CD4-positive, alpha-beta T cell treated with Interleukin-1 beta for 1 hour (primary cell): Measurements from ENCODE around the gene PKHD1.
A peak's percentile ranks its signal among the peaks of the same experiment; 100 is the strongest.

ENCODE experiments used
- DNase-seq, 2 donors: peaks; one replicate each; pipeline ENCODE4 v3.0.0-alpha.2; 2020 to 2022

Gene PKHD1

DNA sequence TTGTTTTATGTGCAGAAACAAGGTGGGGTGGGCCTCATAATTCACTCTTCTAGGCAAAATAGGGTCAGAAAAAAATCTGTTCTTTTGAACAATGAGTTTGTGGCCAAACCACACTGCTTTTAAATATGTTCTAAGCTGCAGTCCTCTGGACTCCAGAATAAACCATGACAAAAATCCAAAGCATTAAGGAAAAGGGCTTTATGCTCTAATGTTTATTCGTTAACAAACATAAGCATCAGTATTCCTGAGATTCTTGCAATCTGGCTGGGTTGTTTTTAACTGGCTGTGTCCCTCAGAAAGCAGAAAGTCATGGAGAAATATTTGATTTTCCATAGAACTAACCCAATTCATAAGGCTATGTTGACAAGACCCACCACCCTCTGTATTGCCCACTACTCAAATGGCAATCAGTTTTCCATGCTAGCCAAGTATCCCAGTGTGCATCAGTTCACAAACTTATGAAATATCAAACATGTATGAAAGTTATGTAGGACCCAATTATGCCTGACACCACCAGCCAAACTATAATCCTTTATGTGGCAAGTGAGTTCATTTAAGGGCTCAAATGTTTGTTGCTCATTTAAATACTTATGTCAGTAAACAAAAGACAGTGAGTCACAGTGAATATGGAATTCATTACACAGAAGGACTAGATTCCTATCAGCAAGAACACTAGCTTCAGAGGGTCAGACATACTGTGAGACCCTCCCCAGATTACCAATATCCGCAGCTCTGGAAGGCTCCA, 45.1 kb downstream of the PKHD1 start:
- DNase-seq = no peak

DNA sequence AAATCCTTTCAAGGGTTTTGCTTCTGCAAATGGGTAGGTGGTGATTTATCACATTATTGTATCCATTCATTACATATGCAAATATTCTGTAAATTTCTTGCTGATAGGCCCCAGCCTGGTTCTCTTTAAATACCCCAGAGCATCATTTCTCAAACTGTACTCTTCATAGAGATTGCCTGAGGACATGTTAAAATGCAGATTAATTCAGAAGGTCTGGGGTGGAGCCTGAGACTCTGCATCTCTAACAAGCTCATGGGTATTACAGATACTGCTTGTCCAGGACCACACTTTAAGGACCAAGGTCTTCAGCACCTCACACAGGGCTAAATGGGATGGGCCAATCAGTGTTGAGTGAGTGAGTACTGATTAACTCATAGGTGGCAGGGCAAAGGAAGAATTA, 46.3 kb downstream of the PKHD1 start:
- DNase-seq = no peak

DNA sequence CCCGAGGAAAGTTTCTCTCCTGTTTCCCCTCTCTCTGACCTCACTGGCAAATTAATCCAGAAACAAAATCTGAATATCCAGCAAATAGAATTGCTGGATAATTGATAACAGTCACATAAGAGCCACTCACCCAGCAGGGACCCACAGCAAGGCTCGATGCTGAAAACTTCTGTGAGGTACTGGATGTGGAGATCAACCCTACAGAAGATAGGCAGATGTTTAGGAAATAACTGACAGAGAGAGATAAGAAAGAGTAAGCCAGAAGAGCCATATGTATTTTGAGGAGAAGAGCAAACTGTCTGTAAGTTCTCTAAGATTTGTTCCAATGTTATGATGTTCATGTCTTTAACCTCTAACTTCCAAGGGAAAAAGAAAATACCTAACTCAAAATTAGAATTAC, 59.7 kb downstream of the PKHD1 start:
- DNase-seq = no peak

DNA sequence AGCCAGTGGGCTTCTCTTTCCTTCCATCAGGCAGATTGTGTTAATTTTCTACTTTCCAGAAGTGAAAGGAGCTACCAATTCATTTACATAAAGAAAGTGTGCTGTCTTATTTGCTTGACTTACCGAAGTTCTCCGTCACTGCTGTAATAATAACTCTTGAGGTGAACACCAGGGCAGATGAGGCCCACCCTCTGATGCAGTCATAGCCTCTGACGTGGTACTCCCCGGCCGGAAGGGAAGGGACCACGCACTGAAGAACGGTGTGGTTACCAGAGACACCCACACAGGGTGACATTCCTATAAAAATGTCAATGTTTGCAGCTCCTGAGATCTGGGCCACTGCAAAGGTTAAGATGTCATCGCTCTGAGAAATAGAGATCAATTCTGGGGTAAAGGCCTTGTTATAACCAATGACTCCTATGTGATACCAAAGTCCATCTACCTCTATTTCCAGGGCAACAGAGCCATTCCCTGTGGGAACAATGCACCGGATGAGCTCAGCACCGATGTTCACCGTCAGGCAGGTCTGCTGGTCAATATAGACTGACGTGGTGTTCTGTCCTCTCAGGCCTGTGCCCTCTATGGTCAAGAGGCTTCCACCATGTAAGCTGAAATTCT, 62.9 kb downstream of the PKHD1 start:
- no peak for DNase-seq

DNA sequence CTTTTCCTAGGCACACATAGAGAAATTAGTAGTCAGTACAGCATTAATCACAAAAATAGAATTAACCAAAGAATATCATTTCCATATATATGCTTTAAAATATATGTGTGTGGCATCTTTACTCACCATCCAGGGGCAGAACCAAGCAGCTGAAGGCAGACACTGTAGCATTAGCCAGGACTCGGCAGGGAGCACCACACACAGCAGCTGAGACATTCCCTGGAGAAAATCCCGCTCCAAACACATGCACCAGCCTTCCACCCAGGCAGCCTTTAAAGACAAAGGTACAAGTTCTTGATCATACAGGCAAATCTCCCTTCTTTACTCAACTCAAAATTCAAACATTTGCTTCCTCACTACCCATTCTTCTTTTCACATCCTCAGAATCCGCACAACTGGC, 64.7 kb downstream of the PKHD1 start:
- no peak for DNase-seq

DNA sequence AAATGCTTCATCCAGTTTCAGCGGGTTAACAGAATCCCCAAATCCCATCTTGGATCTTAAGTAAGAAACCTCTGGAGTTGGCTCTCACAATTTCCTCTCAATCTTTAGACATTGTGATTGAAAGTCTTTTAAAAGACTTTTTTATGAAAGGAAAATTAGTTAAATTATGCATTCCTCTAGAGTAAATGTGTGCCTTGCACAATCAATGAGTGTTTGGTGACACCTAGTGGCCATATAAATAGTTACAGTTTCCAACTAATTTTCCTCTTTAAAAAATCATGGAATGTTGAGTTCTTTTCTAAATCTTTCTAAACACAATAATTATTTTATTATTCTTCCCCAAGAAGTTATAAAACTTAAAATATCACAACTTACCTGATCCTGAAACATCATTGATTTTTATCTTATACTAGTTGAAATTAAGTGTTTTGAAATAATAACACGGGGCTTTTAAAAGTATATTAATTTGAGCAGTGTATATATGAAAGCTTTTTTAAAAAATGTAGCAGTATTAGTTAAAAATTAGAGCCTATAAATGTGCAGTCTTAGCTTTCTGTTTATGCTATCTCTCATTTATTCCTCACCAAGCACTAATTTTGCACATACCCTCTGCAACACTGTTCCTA, 66.4 kb downstream of the PKHD1 start:
- peak in 1 of 2 donors; percentile 11 for DNase-seq

DNA sequence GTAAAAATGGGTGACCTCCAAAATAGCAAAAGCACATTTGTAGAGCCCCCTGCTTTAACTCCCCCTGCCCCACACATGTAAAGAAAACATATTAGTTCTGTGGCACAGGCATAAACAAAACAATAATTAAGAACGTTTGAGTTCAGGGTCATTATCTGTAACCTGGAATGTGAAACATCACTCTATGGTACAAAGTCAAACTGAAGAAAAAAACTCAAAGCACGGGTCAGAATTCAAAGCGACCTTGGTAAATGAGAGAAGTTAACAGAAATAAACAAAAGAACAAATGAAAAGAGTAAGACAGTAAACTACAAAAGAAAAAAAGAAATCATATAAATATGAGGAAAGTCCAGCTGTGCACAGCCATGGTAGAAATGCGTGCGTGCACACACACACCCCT, 67.5 kb downstream of the PKHD1 start:
- no peak for DNase-seq

DNA sequence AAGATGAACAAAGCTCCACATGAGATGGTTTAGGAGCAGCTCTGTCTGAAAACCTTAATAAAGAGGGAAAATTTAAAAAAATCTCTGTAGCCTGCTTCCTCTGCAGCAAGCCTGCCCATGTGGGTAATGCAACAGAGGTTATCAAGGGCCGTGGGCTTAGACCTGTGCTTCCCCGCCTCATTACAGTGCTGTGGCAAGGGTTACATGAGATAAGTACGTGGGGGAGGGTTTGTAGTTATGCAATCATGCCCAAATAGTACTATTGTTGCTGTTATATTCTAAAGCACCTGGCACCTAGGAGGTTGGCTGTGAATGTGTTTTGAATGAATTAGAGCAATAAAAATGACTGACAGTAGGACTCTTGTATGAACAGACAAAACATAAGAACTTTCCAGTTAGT, 68.3 kb downstream of the PKHD1 start:
- no peak for DNase-seq

DNA sequence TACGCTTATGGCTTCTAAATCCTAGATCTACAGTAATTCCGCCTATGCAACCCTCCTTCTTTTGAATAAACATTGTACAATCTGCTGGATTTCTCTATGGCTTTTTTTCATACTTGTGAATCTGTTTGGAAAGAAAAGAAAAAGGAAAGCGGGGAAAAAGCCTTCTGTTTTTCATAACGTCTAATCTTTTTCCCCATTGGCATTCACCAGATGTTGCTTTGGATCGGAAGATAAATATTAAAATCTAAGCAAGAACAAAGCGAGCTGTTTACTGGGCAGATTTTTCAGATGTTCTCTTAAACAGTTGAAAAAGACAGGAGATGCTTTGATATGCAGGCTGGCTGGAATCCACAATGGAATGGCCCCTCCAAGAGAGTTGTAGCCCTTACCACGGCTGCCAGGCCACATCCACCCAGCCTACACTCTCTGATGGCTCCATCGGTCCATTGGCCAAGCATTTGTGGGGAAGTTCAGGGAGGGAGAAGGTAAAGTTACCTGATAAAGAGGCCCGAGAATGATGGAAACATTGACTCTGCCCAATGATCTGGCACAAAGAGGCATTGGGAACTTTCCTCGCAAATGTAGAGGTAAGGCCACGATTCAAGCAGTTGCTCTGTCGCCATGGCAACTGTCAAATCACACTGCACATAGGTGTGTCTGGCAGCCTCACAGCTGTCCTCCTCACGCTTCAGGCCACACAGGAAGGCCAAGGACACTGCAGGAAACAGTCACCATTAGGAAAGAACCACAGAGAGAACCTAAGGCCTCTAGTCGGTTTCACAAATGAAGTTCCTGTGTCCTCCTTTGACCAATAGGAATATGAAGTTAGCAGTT, 70.3 kb downstream of the PKHD1 start:
- DNase-seq = no peak

DNA sequence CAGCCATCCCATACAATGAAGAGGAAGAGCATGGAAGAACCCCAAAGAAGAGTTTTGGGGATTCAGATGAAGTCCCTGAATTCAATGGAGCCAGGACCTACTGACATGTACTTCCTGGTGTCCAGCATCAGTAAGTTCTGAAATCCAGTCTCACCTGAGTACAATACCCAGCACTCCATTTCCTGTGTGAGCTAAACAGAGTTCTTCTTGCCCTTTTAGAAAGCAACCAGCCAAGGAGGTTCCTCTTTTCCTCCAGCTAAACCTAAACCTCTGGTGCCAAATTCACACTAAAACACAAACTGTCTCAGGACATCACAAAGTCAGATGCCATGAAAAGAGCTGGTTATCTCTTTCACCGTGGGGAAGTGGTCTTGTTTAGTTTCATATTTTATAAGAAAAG, 71.5 kb downstream of the PKHD1 start:
- no peak for DNase-seq

DNA sequence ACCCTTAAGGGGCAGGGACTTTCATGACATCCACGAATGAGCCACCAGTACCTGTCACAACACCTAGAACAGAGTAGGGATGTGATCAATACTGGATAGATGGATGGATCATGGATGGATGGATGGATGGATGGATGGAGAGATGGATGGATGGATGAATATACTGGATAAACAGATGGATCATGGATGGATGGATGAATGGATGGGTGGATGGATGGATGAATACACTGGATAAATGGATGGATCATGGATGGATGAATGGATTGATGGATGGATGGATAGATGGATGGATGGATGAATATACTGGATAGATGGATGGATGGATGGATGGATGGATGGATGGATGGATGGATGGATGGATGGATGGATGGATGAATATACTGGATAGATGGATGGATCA, 73.0 kb downstream of the PKHD1 start:
- DNase-seq = no peak

DNA sequence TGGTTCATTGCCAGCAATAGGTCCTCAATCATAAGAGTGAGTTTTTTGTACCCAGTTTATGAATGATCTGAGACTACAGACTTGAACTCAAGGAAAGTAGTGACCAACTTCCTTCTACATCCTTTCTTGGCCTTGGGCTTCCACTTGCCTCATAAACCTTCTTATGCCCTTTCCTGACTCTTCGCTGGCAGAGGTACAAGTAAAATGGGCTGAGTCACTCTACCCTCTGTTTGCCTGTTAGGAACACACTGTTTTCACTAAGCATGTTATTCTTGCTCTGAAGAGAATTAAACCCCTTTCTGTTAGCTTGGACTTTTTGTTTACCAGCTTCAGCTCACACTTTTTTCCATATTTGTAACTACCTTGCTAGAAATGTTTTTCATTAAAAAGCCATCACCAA, 74.4 kb downstream of the PKHD1 start:
- DNase-seq = no peak

DNA sequence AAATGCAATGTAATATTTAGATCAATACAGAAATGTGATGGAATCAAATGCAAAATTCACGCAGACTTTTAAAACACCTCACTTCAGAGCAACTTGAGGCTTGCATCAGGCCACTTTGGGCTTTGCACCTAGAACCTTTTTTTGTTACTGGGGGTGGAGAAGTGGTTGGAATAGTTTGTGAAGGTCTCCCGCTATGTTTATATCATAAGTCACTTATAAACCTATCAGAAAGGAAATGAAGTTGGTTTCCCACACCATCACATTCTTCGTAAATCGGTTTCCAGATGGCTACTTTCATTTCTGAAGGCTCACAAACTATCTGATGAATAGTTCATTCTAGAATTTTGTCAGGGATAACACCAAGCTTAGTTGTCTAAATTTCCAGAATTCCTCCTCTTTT, 74.8 kb downstream of the PKHD1 start:
- no peak for DNase-seq

DNA sequence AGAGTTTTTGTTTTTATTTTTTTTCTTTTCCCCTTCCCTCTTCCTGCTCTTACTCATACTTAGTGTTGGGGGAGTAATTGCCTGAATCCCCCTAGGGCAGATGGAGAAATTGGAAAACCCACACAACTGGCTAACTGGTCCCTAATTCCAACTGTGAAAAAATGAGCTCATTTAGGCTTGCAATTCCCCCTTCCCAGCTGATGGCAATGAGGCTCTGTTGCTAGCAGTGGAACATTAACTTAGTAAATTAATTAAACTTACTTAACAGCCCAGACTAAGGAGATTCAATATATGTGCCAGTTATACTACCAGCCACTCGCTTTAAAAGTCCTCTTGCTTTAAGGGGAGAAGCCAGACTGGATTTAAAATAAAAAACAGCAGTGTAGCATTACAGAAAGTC, 76.6 kb downstream of the PKHD1 start:
- DNase-seq = no peak

DNA sequence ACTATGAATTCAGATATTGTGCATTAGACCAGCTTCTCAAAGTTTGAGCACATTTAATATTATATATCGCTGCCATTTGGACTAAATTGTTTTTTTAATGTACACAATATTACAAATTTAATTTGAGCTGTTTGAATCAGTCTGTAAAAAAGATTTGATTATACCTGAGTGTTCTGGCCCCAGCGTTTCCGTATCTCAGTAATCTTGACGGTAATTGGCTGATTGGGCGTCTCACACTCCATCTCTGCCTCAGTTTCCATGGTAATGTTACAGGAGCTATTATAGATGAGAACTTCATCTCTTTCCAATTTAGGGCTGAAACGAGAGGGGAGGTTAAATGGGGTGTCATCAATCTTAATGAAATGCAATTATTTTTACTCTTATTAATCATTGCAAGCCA, 77.3 kb downstream of the PKHD1 start:
- no peak for DNase-seq

DNA sequence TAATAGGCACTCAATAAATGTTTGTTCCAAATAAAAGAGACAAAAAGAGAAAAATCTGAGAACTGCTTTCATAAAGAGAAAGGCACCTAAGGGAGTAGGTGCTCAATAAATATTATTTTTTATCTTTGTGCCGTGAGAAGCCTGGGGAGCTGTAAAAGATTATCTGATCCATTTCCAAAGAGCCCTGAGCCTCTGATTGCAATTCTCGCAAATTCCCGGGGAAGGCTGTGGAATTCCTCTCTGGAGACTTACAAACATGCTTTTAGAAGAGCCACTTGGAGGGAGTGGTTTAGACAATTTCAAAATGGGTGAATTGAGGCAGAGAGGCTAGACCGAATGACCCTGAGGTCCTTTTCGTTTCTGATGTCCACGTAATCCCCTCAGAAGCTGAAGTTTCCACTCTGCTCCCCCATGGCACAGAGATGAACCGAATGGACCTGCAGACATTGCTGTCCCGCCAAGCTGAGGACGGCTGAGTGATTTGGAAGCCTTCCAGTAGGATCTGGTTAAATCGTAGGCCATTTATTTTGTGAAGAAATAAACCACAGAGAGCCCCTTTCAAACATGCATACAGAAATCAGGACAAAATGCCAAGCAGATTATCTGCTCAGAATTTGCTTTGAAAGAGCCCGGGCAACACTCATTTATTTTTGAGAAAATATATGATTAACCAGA, 77.8 kb downstream of the PKHD1 start:
- no peak for DNase-seq

DNA sequence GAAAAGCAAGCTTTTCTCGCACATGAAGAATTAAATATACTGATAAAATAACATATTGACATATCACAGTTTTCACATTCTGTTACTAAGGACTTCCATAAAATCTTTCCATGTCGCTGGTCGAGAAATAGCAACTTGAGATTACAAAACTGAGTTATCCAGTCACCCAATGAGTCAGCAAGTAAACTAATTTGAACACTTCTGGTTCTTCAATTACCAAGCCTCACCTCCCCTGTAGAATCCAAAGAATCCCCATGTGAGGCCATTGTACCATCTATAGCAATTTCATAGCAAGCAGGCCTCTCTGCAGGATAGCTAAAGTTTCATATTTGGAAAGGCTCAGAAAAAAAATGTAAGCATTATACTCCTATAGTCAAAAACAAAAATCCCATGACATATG, 87.3 kb downstream of the PKHD1 start:
- DNase-seq = no peak

DNA sequence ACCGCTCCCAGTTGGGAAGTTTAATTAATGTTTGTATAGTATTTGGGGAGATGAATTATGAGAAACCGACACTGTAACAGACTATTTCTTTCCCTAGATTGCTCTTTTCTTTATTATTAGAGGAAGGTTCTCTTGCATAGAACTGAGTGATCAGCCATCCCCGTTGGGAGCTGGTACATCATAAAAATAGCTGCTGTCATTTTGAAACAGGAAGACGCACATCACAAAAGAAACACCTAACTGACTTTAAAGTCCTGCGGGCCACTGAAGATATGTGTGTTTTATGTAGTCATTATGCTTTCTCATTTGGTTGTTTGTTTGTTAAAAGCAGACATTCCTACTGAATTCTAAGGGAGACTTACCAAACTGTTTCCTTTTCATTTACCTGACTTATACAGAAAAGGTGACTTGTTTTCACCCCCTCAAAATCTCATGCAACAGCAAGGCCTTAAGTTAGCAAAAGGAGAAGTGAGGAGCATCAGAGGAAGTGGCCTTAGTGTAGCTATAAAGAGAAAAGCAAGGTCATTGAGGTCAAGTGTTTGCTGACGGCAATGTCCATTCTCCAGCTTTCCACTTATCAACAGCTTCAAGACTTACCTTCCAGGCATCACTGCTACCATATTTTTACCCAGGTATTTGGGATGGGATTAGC, 91.0 kb downstream of the PKHD1 start:
- no peak for DNase-seq

DNA sequence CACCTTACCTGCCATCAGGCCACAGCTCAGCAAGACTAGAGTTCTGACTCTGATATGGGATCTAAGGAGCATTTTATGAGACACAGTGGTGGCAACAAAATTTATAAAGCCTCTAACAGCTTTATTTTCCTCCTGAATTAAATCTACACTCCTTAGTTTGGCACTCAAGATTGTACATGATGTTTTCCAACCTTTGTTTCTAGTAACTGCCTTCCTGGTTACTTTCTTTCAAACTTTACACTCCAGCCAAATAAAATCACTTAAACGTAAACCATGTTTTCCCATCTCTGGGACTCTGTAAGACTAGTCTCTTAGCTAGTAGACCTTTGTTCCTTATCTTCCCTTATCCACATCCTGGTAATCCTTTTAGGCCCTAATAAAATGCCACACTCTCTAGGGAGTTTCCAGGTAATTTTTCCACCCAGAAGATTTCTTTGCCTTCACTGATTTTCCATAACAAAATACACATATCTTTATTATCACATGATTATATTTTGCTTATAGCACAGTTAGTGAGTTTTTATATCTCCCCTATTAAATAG, 92.1 kb downstream of the PKHD1 start:
- DNase-seq = no peak

DNA sequence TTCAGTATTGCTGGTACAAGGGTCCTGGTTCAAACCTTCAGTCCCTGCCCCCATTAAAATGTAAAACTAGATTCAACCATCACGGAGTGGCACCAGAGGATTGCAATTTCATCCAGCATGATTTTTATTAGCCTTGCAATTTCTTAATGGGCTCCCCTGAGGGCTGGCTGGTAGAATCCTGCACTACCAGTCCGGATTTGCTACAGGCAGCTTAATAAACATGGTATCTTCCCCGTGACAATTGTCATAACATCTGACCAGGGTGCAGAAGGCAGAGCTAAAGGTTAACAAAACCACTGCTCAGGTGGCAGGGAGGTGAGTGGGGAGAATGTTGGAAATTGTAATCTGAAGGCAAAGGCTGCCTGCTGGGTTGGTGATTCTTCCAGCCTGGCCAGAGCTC, 94.5 kb downstream of the PKHD1 start:
- no peak for DNase-seq

DNA sequence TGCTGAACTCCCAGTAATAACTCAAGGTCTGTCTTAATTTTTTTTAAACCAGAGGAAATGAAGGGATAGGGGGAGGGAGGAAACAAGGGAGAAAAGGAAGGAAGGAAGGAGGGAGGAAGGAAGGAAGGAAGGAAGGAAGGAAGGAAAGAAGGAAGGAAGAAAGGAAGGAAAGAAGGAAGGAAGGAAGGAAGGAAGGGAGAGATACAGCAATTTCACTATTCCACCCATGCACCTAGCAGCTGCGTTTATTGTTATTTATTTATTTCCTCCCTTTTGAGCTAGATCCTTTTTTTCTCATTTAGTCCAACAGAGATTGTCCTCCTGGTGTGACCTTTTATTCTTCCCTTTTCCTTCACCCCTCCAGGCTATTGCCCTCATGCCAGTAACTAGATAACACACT, 97.6 kb downstream of the PKHD1 start:
- no peak for DNase-seq

DNA sequence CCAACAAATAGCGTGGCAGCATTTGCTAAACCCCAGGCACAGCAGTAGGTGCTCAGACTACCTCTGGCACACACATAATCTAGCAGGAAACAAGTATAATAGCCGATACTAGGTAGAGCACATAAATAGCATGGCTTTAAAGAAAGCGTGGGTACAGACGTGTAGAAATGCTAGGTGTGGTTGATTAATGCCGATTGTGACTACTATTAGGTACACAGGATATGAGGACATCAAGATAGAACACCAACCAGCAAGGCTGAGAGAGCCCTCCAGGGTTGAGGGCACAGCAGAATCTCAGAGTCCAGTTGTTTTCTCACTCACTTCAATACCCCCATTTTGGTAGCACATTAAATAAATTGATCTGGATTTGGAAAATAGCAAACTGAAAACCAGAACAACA, 100.5 kb downstream of the PKHD1 start:
- DNase-seq = no peak
